Liver (tissue), 9 donors: ENCODE results near the gene UNC13C. TPM values are rescaled to one million over a fixed set of nuclear protein-coding genes. Genes with fewer than 3 reads are reported as not detected.

Source experiments
- DNase-seq: peaks from one replicate; pipeline ENCODE4 v3.0.0-alpha.2; 2017; ENCODE audit warnings: low spot score
- H3K27ac ChIP-seq, 2 donors: one replicate each; pipeline ENCODE4 v1.7.0; 2013; ENCODE audit warnings: inconsistent platforms in 2 of 2, low read length in 2 of 2, control low read depth in 1 of 2, low read depth in 1 of 2, mild to moderate bottlenecking in 1 of 2
- H3K27me3 ChIP-seq, 4 donors: one replicate each; pipeline versions ENCODE4 v1.6.1 to v1.7.0; 2013; ENCODE audit warnings: low read length in 3 of 4, inconsistent platforms in 1 of 4, mild to moderate bottlenecking in 1 of 4, moderate library complexity in 1 of 4; ENCODE audit not compliant: control insufficient read depth in 4 of 4, insufficient read depth in 4 of 4
- H3K36me3 ChIP-seq, 4 donors: one replicate each; pipeline versions ENCODE4 v1.6.1 to v1.7.0; 2013; ENCODE audit warnings: low read length in 3 of 4, mild to moderate bottlenecking in 3 of 4, low read depth in 1 of 4, moderate library complexity in 1 of 4; ENCODE audit not compliant: control insufficient read depth in 4 of 4, insufficient read depth in 3 of 4
- H3K4me1 ChIP-seq, 4 donors: one replicate each; pipeline versions ENCODE4 v1.6.1 to v1.7.0; 2013; ENCODE audit warnings: low read length in 3 of 4, mild to moderate bottlenecking in 3 of 4, moderate library complexity in 1 of 4; ENCODE audit not compliant: control insufficient read depth in 4 of 4, insufficient read depth in 4 of 4
- H3K4me3 ChIP-seq, 3 donors: one replicate each; pipeline versions ENCODE4 v1.6.1 to v1.7.0; 2013; ENCODE audit warnings: low read length in 3 of 3, control low read depth in 1 of 3, low read depth in 1 of 3, mild to moderate bottlenecking in 1 of 3
- H3K9ac ChIP-seq, 2 donors: one replicate each; pipeline ENCODE4 v1.7.0; 2013; ENCODE audit warnings: low read length in 2 of 2, mild to moderate bottlenecking in 2 of 2, moderate library complexity in 2 of 2, control low read depth in 1 of 2, low read depth in 1 of 2
- H3K9me3 ChIP-seq, 4 donors: one replicate each; pipeline versions ENCODE4 v1.6.1 to v1.7.0; 2013; ENCODE audit warnings: low read length in 3 of 4; ENCODE audit not compliant: control insufficient read depth in 4 of 4
- ATF3 ChIP-seq: IDR thresholded peaks from 2 replicates; pipeline ENCODE4 v1.6.1; 2016; ENCODE audit warnings: antibody characterized with exemption
- CTCF ChIP-seq: fragments of 150-350 bp; IDR thresholded peaks from 2 replicates; pipeline ENCODE4 v1.5.1; 2017; ENCODE audit warnings: improper control_type of control experiment, low read depth, low read length; ENCODE audit not compliant: missing input control
- EGR1 ChIP-seq, 2 donors: IDR thresholded peaks; 2 replicates each; pipeline ENCODE4 v1.6.1; 2016 to 2018; ENCODE audit warnings: antibody characterized with exemption in 2 of 2, low read depth in 2 of 2
- FOXA1 ChIP-seq: IDR thresholded peaks from 2 replicates; pipeline ENCODE4 v1.6.1; 2016; ENCODE audit warnings: antibody characterized with exemption
- FOXA2 ChIP-seq: IDR thresholded peaks from 2 replicates; pipeline ENCODE4 v1.6.1; 2016; ENCODE audit warnings: antibody characterized with exemption
- GABPA ChIP-seq, 2 donors: IDR thresholded peaks in 1 of 2; conservative IDR thresholded peaks in 1 of 2; 2 replicates each; pipeline ENCODE4 v1.6.1; 2016; ENCODE audit warnings: antibody characterized with exemption in 2 of 2, mild to moderate bottlenecking in 1 of 2, moderate library complexity in 1 of 2
- HNF4G ChIP-seq: IDR thresholded peaks from 2 replicates; pipeline ENCODE4 v1.6.1; 2016; ENCODE audit warnings: antibody characterized with exemption
- JUND ChIP-seq, 2 donors: IDR thresholded peaks; 2 replicates each; pipeline ENCODE4 v1.6.1; 2016; ENCODE audit warnings: antibody characterized with exemption in 2 of 2
- MAX ChIP-seq: IDR thresholded peaks from 2 replicates; pipeline ENCODE4 v1.6.1; 2016; ENCODE audit warnings: antibody characterized with exemption
- NR2F2 ChIP-seq: IDR thresholded peaks from 2 replicates; pipeline ENCODE4 v1.6.1; 2016; ENCODE audit warnings: antibody characterized with exemption
- RAD21 ChIP-seq, 2 donors: IDR thresholded peaks; 2 replicates each; pipeline ENCODE4 v1.6.1; 2016; ENCODE audit warnings: antibody characterized with exemption in 2 of 2, mild to moderate bottlenecking in 2 of 2
- REST ChIP-seq: IDR thresholded peaks from 2 replicates; pipeline ENCODE4 v1.6.1; 2016; ENCODE audit warnings: antibody characterized with exemption, mild to moderate bottlenecking
- RXRA ChIP-seq, 2 donors: IDR thresholded peaks; 2 replicates each; pipeline ENCODE4 v1.6.1; 2017 to 2018; ENCODE audit warnings: antibody characterized with exemption in 2 of 2, mild to moderate bottlenecking in 1 of 2
- SP1 ChIP-seq: IDR thresholded peaks from 2 replicates; pipeline ENCODE4 v1.6.1; 2018; ENCODE audit warnings: antibody characterized with exemption, mild to moderate bottlenecking
- TAF1 ChIP-seq: conservative IDR thresholded peaks from 2 replicates; pipeline ENCODE4 v1.6.1; 2016; ENCODE audit warnings: antibody characterized with exemption, mild to moderate bottlenecking
- YY1 ChIP-seq: IDR thresholded peaks from 2 replicates; pipeline ENCODE4 v1.6.1; 2016; ENCODE audit warnings: antibody characterized with exemption, mild to moderate bottlenecking
- ZBTB33 ChIP-seq: IDR thresholded peaks from 2 replicates; pipeline ENCODE4 v1.6.1; 2016; ENCODE audit warnings: antibody characterized with exemption
- WGBS: extraction: QIAGEN DNeasy Blood & Tissue Kit; methylation state at CpG from one replicate; pipeline ENCODE4 v1.1.7; 2013; 5-methylcytosine and 5-hydroxymethylcytosine counted together
- polyA plus RNA-seq, 2 donors: library from polyadenylated mRNA; stranded (reverse) in 1 of 2; unstranded in 1 of 2; fragments of 200-250 nt in 1 of 2; fragments of >200 nt in 1 of 2; fragmentation: Nextera tagmentation in 1 of 2; extraction: Ambion mirVana in 1 of 2; gene quantifications; one replicate each; pipeline versions ENCODE4 v1.2.1 to v1.2.3, GENCODE V29; 2013 to 2015
- total RNA-seq, 2 donors: library from RNA; depleted of rRNA; stranded (reverse); fragments of >200 nt; gene quantifications; one replicate each; pipeline ENCODE4 v1.2.3, GENCODE V29; 2014
- donor health status: healthy.
- donor health status: healthy.
- donor health status: healthy.
- donor health status: healthy.
- donor health status: healthy.

UNC13C gene
- total and polyA plus RNA-seq, 4 donors, result 0.19 TPM; not detected in 3

GRCh38 chr15:54017251-54017650 lies 39.0 kb downstream of the UNC13C start:
- Histone ChIP-seq H3K9me3 (peaks cover 0 to 3% (median 0%) of the 10 kb centered on the region in 4 donors), H3K36me3 (no peaks in the 10 kb centered on the region), H3K27me3 (no peaks in the 10 kb centered on the region), H3K9ac (no peak overlapping the region), H3K27ac (no peak overlapping the region), H3K4me3 (no peak overlapping the region), H3K4me1 (no peaks in the 10 kb centered on the region)
- whole genome bisulfite sequencing, result 92% methylated on average over 1 of the region's 1 CpG
- no peak for TF ChIP-seq FOXA1
- no peak for TF ChIP-seq EGR1 (IDR thresholded peaks at IDR 0.05; ENCODE audit: low read depth in 2 of 2)
- no peak for TF ChIP-seq HNF4G
- TF ChIP-seq MAX, result no peak
- no peak for TF ChIP-seq TAF1
- no peak for TF ChIP-seq RXRA (IDR thresholded peaks at IDR 0.05)
- no peak for TF ChIP-seq GABPA (IDR thresholded peaks at IDR 0.05 in 1 of 2, conservative IDR thresholded peaks at IDR 0.05 in 1 of 2)
- no peak for TF ChIP-seq JUND (IDR thresholded peaks at IDR 0.05)
- no peak for TF ChIP-seq REST
- no peak for TF ChIP-seq YY1
- no peak for TF ChIP-seq FOXA2
- no peak for TF ChIP-seq RAD21 (IDR thresholded peaks at IDR 0.05)
- TF ChIP-seq ZBTB33, result no peak
- no peak for TF ChIP-seq CTCF
- DNase-seq, result no peak

GRCh38 chr15:54017959-54018358 lies 39.7 kb downstream of the UNC13C start:
- no peaks in the 10 kb centered on the region for H3K27me3 ChIP-seq
- H3K27ac ChIP-seq, result no peak overlapping the region
- no peaks in the 10 kb centered on the region for H3K36me3 ChIP-seq
- H3K4me3 ChIP-seq, result no peak overlapping the region
- peaks cover 0 to 3% (median 0%) of the 10 kb centered on the region in 4 donors for H3K9me3 ChIP-seq
- WGBS, result 67% methylated on average over 3 of the region's 3 CpGs
- H3K9ac ChIP-seq, result no peak overlapping the region
- no peaks in the 10 kb centered on the region for H3K4me1 ChIP-seq
- no peak for DNase-seq
- TF ChIP-seq FOXA2, result no peak
- no peak for TF ChIP-seq REST
- TF ChIP-seq SP1, result no peak
- TF ChIP-seq RXRA (IDR thresholded peaks at IDR 0.05), result no peak
- TF ChIP-seq MAX, result no peak
- no peak for TF ChIP-seq NR2F2
- no peak for TF ChIP-seq ATF3
- no peak for TF ChIP-seq FOXA1
- no peak for TF ChIP-seq ZBTB33
